Right cardiac atrium (tissue), 5 donors: ENCODE results near the gene KCTD13. TPM values are rescaled to one million over a fixed set of nuclear protein-coding genes. Genes with fewer than 3 reads are reported as not detected.

Experiments used
- ATAC-seq, 2 donors: fragments of 200-7000 bp; cut with Tn5 transposase; one replicate each; pipeline versions ENCODE4 v1.8.0 to v1.9.1; 2020; ENCODE audit warnings: moderate library complexity in 2 of 2, mild to moderate bottlenecking in 1 of 2
- DNase-seq, 3 donors: peaks; one replicate each; pipeline ENCODE4 v3.0.0-alpha.2; 2020
- H3K27ac ChIP-seq: one replicate; pipeline ENCODE4 v1.5.1; 2013; ENCODE audit warnings: mild to moderate bottlenecking, low read length, control low read depth, moderate library complexity
- H3K27me3 ChIP-seq: one replicate; pipeline ENCODE4 v1.6.1; 2013; ENCODE audit not compliant: control insufficient read depth, insufficient read depth
- H3K4me1 ChIP-seq: one replicate; pipeline ENCODE4 v1.6.1; 2013; ENCODE audit warnings: low read length; ENCODE audit not compliant: control insufficient read depth, insufficient read depth
- H3K4me3 ChIP-seq: one replicate; pipeline ENCODE4 v1.5.1; 2013; ENCODE audit warnings: low read length, control low read depth
- H3K9me3 ChIP-seq: one replicate; pipeline ENCODE4 v1.6.1; 2013; ENCODE audit warnings: low read length; ENCODE audit not compliant: control insufficient read depth
- WGBS: extraction: QIAGEN DNeasy Blood & Tissue Kit; methylation state at CpG from one replicate; pipeline ENCODE4 v1.1.7; 2013; 5-methylcytosine and 5-hydroxymethylcytosine counted together
- intact Hi-C, 4 donors: fragments of 100-400 bp; cut with DNase I; formaldehyde crosslinking; loops; one replicate each; pipeline versions ENCODE4 v1.11.0 to v1.14.0; 2022 to 2023
- polyA plus RNA-seq: library from polyadenylated mRNA; stranded (reverse); fragments of 200-250 nt; gene quantifications from one replicate; pipeline ENCODE4 v1.2.3, GENCODE V29; 2013
- total RNA-seq, 4 donors: library from RNA; stranded (reverse); fragmentation: NEBNext Ultra II Directional; extraction: Animal tissue kit (Norgen Biotek cat#: 25700); gene quantifications; one replicate each; pipeline ENCODE4 v1.2.1, GENCODE V29; 2021
- donor health status: healthy with polysubstance abuse.
- donor health status: DM: no; HTN: yes; CAD: no.
- donor health status: DM: no; HTN: no; CAD: no.
- donor health status: DM: no; HTN: yes; CAD: no; lungs with severe emphysema.
- donor health status: DM: yes; HTN: yes; CAD: no.

KCTD13 gene
- total and polyA plus RNA-seq, 5 donors = 7.1 to 12.8 (median 8.2) TPM

GRCh38 chr16:29860218-29860617, 65.8 kb downstream of the KCTD13 start:
- WGBS = 65% methylated on average over 9 of the region's 9 CpGs
- Histone ChIP-seq H3K27me3 (no peaks in the 10 kb centered on the region), H3K27ac (no peak overlapping the region), H3K9me3 (no peaks in the 10 kb centered on the region), H3K4me3 (no peak overlapping the region), H3K4me1 (peaks cover 7% of the 10 kb centered on the region)
- peak; percentile 73 to 86 (median 82) for DNase-seq
- intact Hi-C loops = loop anchor here in 1 of 4 donors (10.0 kb wide), 1 partner anchor 135 kb away; the partner anchor contains the start of genes HIRIP3 and INO80E
- peak; percentile 28 to 53 for ATAC-seq

- no peak for ATAC-seq
Measured at GRCh38 chr16:29858974-29859373, 67.1 kb downstream of the KCTD13 start.

GRCh38 chr16:29858149-29858849, 67.7 kb downstream of the KCTD13 start:
- no peaks in the 10 kb centered on the region for H3K27me3 ChIP-seq
- WGBS = 56% methylated on average over 10 of the region's 10 CpGs
- H3K9me3 ChIP-seq = no peaks in the 10 kb centered on the region
- no peak overlapping the region for H3K4me3 ChIP-seq
- DNase-seq = no peak
- ATAC-seq = no peak
- peaks cover 5% of the 10 kb centered on the region for H3K4me1 ChIP-seq
- H3K27ac ChIP-seq = no peak overlapping the region
- intact Hi-C loops = no loop called here

More at GRCh38 chr16:29858974-29859373, 67.1 kb downstream of the KCTD13 start:
- DNase-seq = peak in 1 of 3 donors; percentile 53
- Histone ChIP-seq H3K27ac (no peak overlapping the region), H3K9me3 (no peaks in the 10 kb centered on the region), H3K27me3 (no peaks in the 10 kb centered on the region), H3K4me3 (no peak overlapping the region), H3K4me1 (peaks cover 7% of the 10 kb centered on the region)
- intact Hi-C loops = no loop called here
- WGBS = 92% methylated on average over 19 of the region's 19 CpGs

DNA sequence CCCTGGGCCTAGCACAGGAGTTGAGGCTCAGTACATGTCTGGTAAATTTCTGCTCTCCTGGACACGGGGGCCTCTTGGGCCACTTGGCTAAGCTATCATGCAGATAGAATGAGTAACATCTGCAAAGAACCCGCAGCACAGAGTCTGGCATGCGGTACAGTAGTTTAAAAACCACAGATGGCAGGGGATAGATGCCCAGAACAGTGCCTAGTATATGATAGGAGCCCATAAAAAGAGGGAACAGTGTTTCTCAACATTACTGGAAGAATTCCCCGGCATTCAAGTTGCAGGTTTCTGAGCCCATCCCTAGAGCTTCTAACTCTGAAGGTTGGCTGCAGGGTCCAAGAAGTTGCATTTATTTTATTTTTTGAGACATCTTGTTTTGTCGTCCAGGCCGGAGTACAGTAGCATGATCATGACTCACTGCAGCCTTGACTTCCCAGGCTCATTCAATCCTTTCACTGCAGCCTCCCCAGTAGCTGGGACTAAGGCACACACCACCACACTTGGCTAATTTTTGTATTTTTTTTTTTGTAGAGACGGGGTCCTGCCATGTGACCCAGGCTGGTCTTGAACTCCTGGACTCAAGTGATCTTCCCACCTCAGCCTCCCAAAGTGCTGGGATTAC, 68.8 kb downstream of the KCTD13 start:
- H3K27me3 ChIP-seq = no peaks in the 10 kb centered on the region
- no peak overlapping the region for H3K4me3 ChIP-seq
- DNase-seq (no peak), ATAC-seq (no peak)
- no peaks in the 10 kb centered on the region for H3K9me3 ChIP-seq
- 79% methylated on average over 7 of the region's 7 CpGs for WGBS
- H3K4me1 ChIP-seq = peaks cover 5% of the 10 kb centered on the region
- intact Hi-C loops = no loop called here
- H3K27ac ChIP-seq = no peak overlapping the region

Other genes with a start within 250 kb of the KCTD13 start
- gene QPRT, start 247.0 kb downstream of the KCTD13 start, total RNA-seq = 10 to 100 TPM; 20.4 to 53.5 (median 39.7) TPM
- gene QPRT, start 247.0 kb downstream of the KCTD13 start, polyA plus RNA-seq = 44.3 TPM
- gene C16orf54, start 180.2 kb downstream of the KCTD13 start, total RNA-seq = 1 to 10 TPM in 1 of 4 donors, under 1 TPM in 3; 0.62 to 1.1 (median 0.73) TPM
- 0.23 TPM for gene C16orf54, start 180.2 kb downstream of the KCTD13 start, polyA plus RNA-seq
- gene ZG16, start 148.0 kb downstream of the KCTD13 start, total RNA-seq = not detected
- gene ZG16, start 148.0 kb downstream of the KCTD13 start, polyA plus RNA-seq = not detected
- 10 to 100 TPM; 19.0 to 53.8 (median 41.6) TPM for gene KIF22, start 135.5 kb downstream of the KCTD13 start, total RNA-seq
- gene KIF22, start 135.5 kb downstream of the KCTD13 start, polyA plus RNA-seq = 89.6 TPM
- 100 to 1,000 TPM in 3 of 4 donors, 10 to 100 TPM in 1; 82.3 to 113 (median 104) TPM for gene MAZ, start 119.7 kb downstream of the KCTD13 start, total RNA-seq
- gene MAZ, start 119.7 kb downstream of the KCTD13 start, polyA plus RNA-seq = 69.3 TPM
- 1 to 10 TPM; 2.5 to 5.0 (median 4.4) TPM for gene PRRT2, start 114.0 kb downstream of the KCTD13 start, total RNA-seq
- gene PRRT2, start 114.0 kb downstream of the KCTD13 start, polyA plus RNA-seq = 4.8 TPM
- gene PAGR1, start 110.1 kb downstream of the KCTD13 start, total RNA-seq = 10 to 100 TPM; 13.7 to 20.3 (median 15.2) TPM
- gene PAGR1, start 110.1 kb downstream of the KCTD13 start, polyA plus RNA-seq = 33.8 TPM
- 10 to 100 TPM; 48.2 to 73.9 (median 64.0) TPM for gene MVP, start 105.8 kb downstream of the KCTD13 start, total RNA-seq
- gene MVP, start 105.8 kb downstream of the KCTD13 start, polyA plus RNA-seq = 50.6 TPM
- 100 to 1,000 TPM in 2 of 4 donors, 10 to 100 TPM in 2; 86.7 to 109 (median 99.1) TPM for gene CDIPT, start 63.0 kb downstream of the KCTD13 start, total RNA-seq
- gene CDIPT, start 63.0 kb downstream of the KCTD13 start, polyA plus RNA-seq = 106 TPM
- 1 to 10 TPM; 1.5 to 3.6 (median 2.1) TPM for gene SEZ6L2, start 26.7 kb downstream of the KCTD13 start, total RNA-seq
- 0.36 TPM for gene SEZ6L2, start 26.7 kb downstream of the KCTD13 start, polyA plus RNA-seq
- gene ASPHD1, start 25.7 kb downstream of the KCTD13 start, total RNA-seq = under 1 TPM in 3 of 4 donors, not detected in 1; 0.24 to 0.50 (median 0.28) TPM
- 0.14 TPM for gene ASPHD1, start 25.7 kb downstream of the KCTD13 start, polyA plus RNA-seq
- gene TMEM219, start 35.9 kb upstream of the KCTD13 start, total RNA-seq = 10 to 100 TPM; 79.7 to 90.4 (median 82.1) TPM
- 97.4 TPM for gene TMEM219, start 35.9 kb upstream of the KCTD13 start, polyA plus RNA-seq
- 10 to 100 TPM; 37.2 to 40.1 (median 39.4) TPM for gene TAOK2, start 47.6 kb upstream of the KCTD13 start, total RNA-seq
- gene TAOK2, start 47.6 kb upstream of the KCTD13 start, polyA plus RNA-seq = 38.3 TPM
- gene HIRIP3, start 69.4 kb upstream of the KCTD13 start, total RNA-seq = 10 to 100 TPM; 11.6 to 21.7 (median 17.5) TPM
- gene HIRIP3, start 69.4 kb upstream of the KCTD13 start, polyA plus RNA-seq = 19.1 TPM
- 10 to 100 TPM; 32.7 to 44.6 (median 37.1) TPM for gene INO80E, start 70.0 kb upstream of the KCTD13 start, total RNA-seq
- 59.1 TPM for gene INO80E, start 70.0 kb upstream of the KCTD13 start, polyA plus RNA-seq
- under 1 TPM; 0.40 to 0.59 (median 0.47) TPM for gene DOC2A, start 84.8 kb upstream of the KCTD13 start, total RNA-seq
- 0.77 TPM for gene DOC2A, start 84.8 kb upstream of the KCTD13 start, polyA plus RNA-seq
- gene C16orf92, start 97.0 kb upstream of the KCTD13 start, total RNA-seq = not detected
- not detected for gene C16orf92, start 97.0 kb upstream of the KCTD13 start, polyA plus RNA-seq
- gene TLCD3B, start 105.0 kb upstream of the KCTD13 start, total RNA-seq = not detected
- not detected for gene TLCD3B, start 105.0 kb upstream of the KCTD13 start, polyA plus RNA-seq
- 1,000 to 10,000 TPM; 2,625 to 3,581 (median 3,363) TPM for gene ALDOA, start 139.5 kb upstream of the KCTD13 start, total RNA-seq
- 3,115 TPM for gene ALDOA, start 139.5 kb upstream of the KCTD13 start, polyA plus RNA-seq
- gene PPP4C, start 149.8 kb upstream of the KCTD13 start, total RNA-seq = 10 to 100 TPM; 31.3 to 40.8 (median 36.0) TPM
- 51.8 TPM for gene PPP4C, start 149.8 kb upstream of the KCTD13 start, polyA plus RNA-seq
- gene TBX6, start 165.7 kb upstream of the KCTD13 start, total RNA-seq = 1 to 10 TPM in 2 of 4 donors, under 1 TPM in 2; 0.67 to 1.2 (median 1.0) TPM
- gene TBX6, start 165.7 kb upstream of the KCTD13 start, polyA plus RNA-seq = 0.93 TPM
- 10 to 100 TPM; 54.4 to 79.2 (median 71.2) TPM for gene YPEL3, start 170.0 kb upstream of the KCTD13 start, total RNA-seq
- gene YPEL3, start 170.0 kb upstream of the KCTD13 start, polyA plus RNA-seq = 118 TPM
- 1 to 10 TPM; 1.3 to 3.7 (median 3.2) TPM for gene GDPD3, start 187.3 kb upstream of the KCTD13 start, total RNA-seq
- gene GDPD3, start 187.3 kb upstream of the KCTD13 start, polyA plus RNA-seq = 2.6 TPM
- gene MAPK3, start 197.0 kb upstream of the KCTD13 start, total RNA-seq = 10 to 100 TPM; 55.9 to 67.8 (median 64.3) TPM
- gene MAPK3, start 197.0 kb upstream of the KCTD13 start, polyA plus RNA-seq = 78.1 TPM